GM12878 (cell line): ENCODE results near the gene SSR3. TPM values are rescaled to one million over a fixed set of nuclear protein-coding genes. Genes with fewer than 3 reads are reported as not detected.

Source experiments
- BRCA1 ChIP-seq: IDR thresholded peaks from 2 replicates; pipeline ENCODE4 v1.6.1; 2011; ENCODE audit warnings: low read depth, low read length, improper control_type of control experiment
- CHD4 ChIP-seq: fragments of 200-600 bp; sonication (generic); IDR thresholded peaks from 2 replicates; pipeline ENCODE4 v1.6.1; 2016; ENCODE audit warnings: mild to moderate bottlenecking
- FOXM1 ChIP-seq: IDR thresholded peaks from 2 replicates; pipeline ENCODE4 v1.6.1; 2012; ENCODE audit warnings: low read depth, mild to moderate bottlenecking, inconsistent platforms, low read length, moderate library complexity
- HDGF ChIP-seq: fragments of 450-650 bp; IDR thresholded peaks from 2 replicates; pipeline ENCODE4 v1.6.1; 2016; ENCODE audit warnings: antibody characterized with exemption
- IRF3 ChIP-seq: fragments of 450-650 bp; IDR thresholded peaks from 2 replicates; pipeline ENCODE4 v1.6.1; 2014; ENCODE audit warnings: mild to moderate bottlenecking
- IRF5 ChIP-seq: fragments of 450-650 bp; IDR thresholded peaks from 2 replicates; pipeline ENCODE4 v1.6.1; 2017; ENCODE audit warnings: borderline replicate concordance
- JUNB ChIP-seq: IDR thresholded peaks from 2 replicates; pipeline ENCODE4 v1.6.1; 2016; ENCODE audit warnings: antibody characterized with exemption, mild to moderate bottlenecking
- MLLT1 ChIP-seq: fragments of 450-650 bp; IDR thresholded peaks from 2 replicates; pipeline ENCODE4 v1.6.1; 2016; ENCODE audit warnings: mild to moderate bottlenecking
- MXI1 ChIP-seq: fragments of 150-350 bp; IDR thresholded peaks from 2 replicates; pipeline ENCODE4 v1.6.1; 2011; ENCODE audit warnings: low read depth, mild to moderate bottlenecking, inconsistent platforms, low read length, improper control_type of control experiment
- PKNOX1 ChIP-seq: fragments of 450-650 bp; IDR thresholded peaks from 2 replicates; pipeline ENCODE4 v1.6.1; 2016; ENCODE audit warnings: mild to moderate bottlenecking
- RCOR1 ChIP-seq: conservative IDR thresholded peaks from 2 replicates; pipeline ENCODE4 v1.6.1; 2012; ENCODE audit warnings: low read depth, low read length, improper control_type of control experiment
- SMC3 ChIP-seq: IDR thresholded peaks from 2 replicates; pipeline ENCODE4 v1.6.1; 2011; ENCODE audit warnings: low read length, improper control_type of control experiment, borderline replicate concordance
- STAT1 ChIP-seq: fragments of 450-650 bp; conservative IDR thresholded peaks from 2 replicates; pipeline ENCODE4 v1.6.1; 2014; ENCODE audit warnings: antibody characterized with exemption, mild to moderate bottlenecking
- SUPT20H ChIP-seq: IDR thresholded peaks from 2 replicates; pipeline ENCODE4 v1.6.1; 2011; ENCODE audit warnings: low read depth, mild to moderate bottlenecking, low read length, moderate library complexity, borderline replicate concordance; ENCODE audit not compliant: control insufficient read depth
- TCF7 ChIP-seq: IDR thresholded peaks from 2 replicates; pipeline ENCODE4 v1.6.1; 2014; ENCODE audit warnings: antibody characterized with exemption, borderline replicate concordance
- ZBTB11 ChIP-seq: fragments of 450-650 bp; formaldehyde crosslinking; IDR thresholded peaks from 2 replicates; pipeline ENCODE4 v1.5.0; 2022; ENCODE audit warnings: mild to moderate bottlenecking, missing genetic modification characterization
- ZNF207 ChIP-seq: fragments of 450-650 bp; IDR thresholded peaks from 2 replicates; pipeline ENCODE4 v1.6.1; 2014; ENCODE audit warnings: antibody characterized with exemption, mild to moderate bottlenecking, borderline replicate concordance
- ZNF687 ChIP-seq: fragments of 450-650 bp; IDR thresholded peaks from 2 replicates; pipeline ENCODE4 v1.6.1; 2017; ENCODE audit warnings: mild to moderate bottlenecking, moderate library complexity
- polyA plus RNA-seq, 11 experiments: library from polyadenylated mRNA; depleted of rRNA in 4 of 11; unstranded in 6 of 11; stranded (reverse) in 5 of 11; fragments of >200 nt; fragmentation: Nextera tagmentation in 4 of 11; fragmentation: Illumina TruSeq in 1 of 11; extraction: Ambion mirVana in 4 of 11; extraction: Trizol in 1 of 11; gene quantifications; 1 replicate in 1 of 11; 2 replicates in 10 of 11; pipeline versions ENCODE4 v1.2.1 to v1.2.3, GENCODE V29; 2011 to 2016; ENCODE audit warnings: inconsistent platforms in 2 of 11, missing spikeins in 2 of 11, low read depth in 1 of 11
- total RNA-seq, 4 experiments: library from RNA; depleted of rRNA in 3 of 4; stranded (reverse); fragments of >200 nt in 3 of 4; fragmentation: Illumina TruSeq in 1 of 4; extraction: Trizol in 1 of 4; gene quantifications; 2 replicates each; pipeline versions ENCODE4 v1.2.1 to v1.2.3, GENCODE V29; 2013 to 2021

The SSR3 gene
- total and polyA plus RNA-seq, 10 of the 15 experiments (the other 5 are each of a cell fraction or from before 2014, with no cell fraction given) = 133 to 345 (median 191) TPM

GRCh38 chr3:156582532-156583183, 27.7 kb upstream of the SSR3 start (continued):
- TF ChIP-seq ZBTB11 (CRISPR knock-in tag) = no peak
- no peak for TF ChIP-seq ZNF687
- TF ChIP-seq CHD4 = no peak
- TF ChIP-seq MXI1 = no peak
- no peak for TF ChIP-seq STAT1
- TF ChIP-seq PKNOX1 = no peak
- no peak for TF ChIP-seq SUPT20H
- no peak for TF ChIP-seq IRF5
- no peak for TF ChIP-seq MLLT1
- TF ChIP-seq RCOR1 = no peak
- no peak for TF ChIP-seq IRF3
- no peak for TF ChIP-seq BRCA1
- peak; percentile 63 for TF ChIP-seq TCF7
- TF ChIP-seq HDGF = no peak
- TF ChIP-seq JUNB = peak; percentile 49
- TF ChIP-seq SMC3 = no peak
- TF ChIP-seq FOXM1 = no peak
- TF ChIP-seq ZNF207 = no peak
